HepG2 (cell line): Measurements from ENCODE around the gene GOLGA6D.

Source experiments
- ERF ChIP-seq: IDR thresholded peaks from 2 replicates; pipeline ENCODE4 v1.6.1; 2018; ENCODE audit warnings: missing biosample characterization, missing genetic modification reagents
- TAF1 ChIP-seq: sonication (generic); formaldehyde crosslinking; IDR thresholded peaks from 2 replicates; pipeline ENCODE4 v1.4.0; 2020; ENCODE audit warnings: missing genetic modification reagents

DNA sequence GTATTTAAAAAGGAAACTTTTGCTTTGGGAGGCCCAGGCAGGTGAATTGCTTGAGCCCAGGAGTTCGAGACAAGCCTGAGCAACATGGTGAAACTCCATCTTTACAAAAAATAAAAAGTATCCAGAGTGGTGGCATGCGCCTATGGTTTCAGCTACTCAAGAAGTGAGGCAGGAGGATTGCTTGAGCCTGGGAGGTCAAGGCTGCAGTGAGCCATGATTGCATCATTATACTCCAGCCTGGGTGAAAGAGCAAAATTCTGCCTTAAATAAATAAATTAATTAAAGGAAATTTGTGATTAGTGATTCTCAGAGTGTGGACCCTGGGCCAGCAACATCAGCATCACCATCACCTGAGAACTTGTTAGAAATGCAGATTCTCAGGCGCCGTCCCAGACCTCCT is 43.3 kb downstream of the GOLGA6D start:
- no peak for TF ChIP-seq TAF1 (CRISPR knock-in tag)
- no peak for TF ChIP-seq ERF (CRISPR knock-in tag)
